HG03354 (cell line): ENCODE results near the gene ITGB3.

Experiments used
- ATAC-seq: cut with Tn5 transposase; IDR thresholded peaks from one replicate; pipeline ENCODE4 v1.9.1; 2021; ENCODE audit warnings: mild to moderate bottlenecking; ENCODE audit not compliant: unreplicated experiment, poor library complexity, severe bottlenecking

The ITGB3 gene

DNA sequence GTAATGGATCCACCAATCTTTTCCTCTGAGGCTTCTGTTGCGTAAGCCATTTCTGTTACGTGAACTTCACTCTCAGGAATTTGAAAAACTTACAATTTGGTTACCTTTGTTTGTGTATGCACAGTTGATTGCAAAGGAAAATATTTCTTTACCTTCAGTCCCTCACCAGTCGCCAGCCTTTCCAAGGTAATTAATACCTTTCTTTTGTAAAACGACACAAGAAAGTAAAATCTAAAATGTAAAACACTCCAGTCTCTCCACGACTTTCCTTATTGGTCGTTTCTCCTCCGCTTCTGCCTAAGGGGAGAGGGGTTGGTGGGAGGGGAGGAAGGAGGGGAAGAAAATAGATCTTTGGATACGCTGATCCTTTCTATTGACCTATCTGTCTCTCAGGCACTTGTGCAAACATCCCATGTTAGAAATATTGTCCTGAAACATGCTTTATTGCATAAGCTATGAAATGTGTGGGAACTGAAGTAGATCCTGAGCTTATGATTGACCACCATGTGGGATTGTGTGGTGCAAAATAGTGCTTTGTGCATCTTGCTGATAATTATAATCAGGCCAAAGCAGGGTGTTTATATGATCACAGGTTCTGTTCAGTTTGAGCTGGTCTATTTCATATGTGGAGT, 37.7 kb downstream of the ITGB3 start:
- no peak for ATAC-seq

DNA sequence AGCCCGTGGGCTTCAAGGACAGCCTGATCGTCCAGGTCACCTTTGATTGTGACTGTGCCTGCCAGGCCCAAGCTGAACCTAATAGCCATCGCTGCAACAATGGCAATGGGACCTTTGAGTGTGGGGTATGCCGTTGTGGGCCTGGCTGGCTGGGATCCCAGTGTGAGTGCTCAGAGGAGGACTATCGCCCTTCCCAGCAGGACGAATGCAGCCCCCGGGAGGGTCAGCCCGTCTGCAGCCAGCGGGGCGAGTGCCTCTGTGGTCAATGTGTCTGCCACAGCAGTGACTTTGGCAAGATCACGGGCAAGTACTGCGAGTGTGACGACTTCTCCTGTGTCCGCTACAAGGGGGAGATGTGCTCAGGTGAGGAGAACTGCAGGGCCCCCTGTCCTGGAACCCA, 38.6 kb downstream of the ITGB3 start:
- no peak for ATAC-seq

DNA sequence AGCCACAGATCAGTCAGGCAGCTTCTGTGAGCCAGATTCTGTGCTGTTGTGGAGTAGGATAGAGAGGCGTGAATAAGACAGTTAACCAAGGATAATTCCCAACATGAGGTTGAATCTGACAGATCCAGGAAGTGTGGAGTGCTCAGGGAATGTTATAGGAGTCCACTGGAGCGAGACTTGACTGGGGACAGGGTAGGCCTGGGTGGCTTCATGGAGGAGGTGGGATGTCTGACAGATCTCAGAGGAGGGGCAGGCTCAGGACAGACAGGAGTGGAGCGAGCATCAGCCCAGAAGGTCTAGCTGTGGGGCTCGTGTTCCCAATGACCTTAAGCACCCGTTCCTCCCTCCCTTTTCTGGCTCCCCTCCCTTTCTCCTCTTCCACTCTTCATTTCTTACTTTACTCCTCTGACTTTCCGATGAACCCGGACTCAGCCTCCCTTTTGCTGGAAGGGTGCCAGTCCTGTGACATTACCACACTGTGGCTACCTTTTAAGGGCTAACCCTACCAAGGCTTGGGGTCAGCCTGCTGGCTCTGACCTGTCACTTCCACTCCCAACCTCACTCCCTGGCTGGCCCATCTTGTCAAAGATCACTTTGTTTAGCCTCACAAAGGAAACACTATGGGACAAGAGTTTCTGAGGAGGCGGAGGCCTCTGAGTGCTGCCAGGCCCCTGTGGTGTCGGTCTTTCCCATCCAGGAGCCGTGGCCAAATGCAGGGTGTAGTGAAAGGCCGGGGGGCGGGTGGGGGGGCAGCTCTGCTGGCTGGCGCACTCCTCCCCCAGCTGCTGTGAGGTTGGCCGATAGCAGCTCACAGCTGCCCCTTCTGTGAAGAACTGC, 41.6 kb downstream of the ITGB3 start:
- no peak for ATAC-seq

DNA sequence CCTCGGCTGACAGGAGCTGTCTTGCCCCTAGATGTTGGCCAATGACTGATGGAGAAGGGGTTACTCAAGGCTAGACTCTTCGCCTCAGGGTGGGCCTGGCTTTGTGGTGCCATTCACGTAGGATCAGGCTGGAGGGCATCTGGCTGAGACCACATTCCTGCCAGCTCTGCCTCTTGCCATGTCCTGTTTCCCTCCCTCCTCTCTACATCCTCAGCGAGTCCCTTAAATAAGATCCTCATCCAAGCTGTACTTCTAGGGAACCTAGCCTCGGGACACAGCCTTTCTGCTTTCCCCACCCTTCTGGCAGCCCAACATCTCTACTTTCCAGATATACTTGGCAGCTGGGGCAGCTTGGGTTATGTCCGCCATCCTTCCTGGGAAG, 42.2 kb downstream of the ITGB3 start:
- no peak for ATAC-seq

DNA sequence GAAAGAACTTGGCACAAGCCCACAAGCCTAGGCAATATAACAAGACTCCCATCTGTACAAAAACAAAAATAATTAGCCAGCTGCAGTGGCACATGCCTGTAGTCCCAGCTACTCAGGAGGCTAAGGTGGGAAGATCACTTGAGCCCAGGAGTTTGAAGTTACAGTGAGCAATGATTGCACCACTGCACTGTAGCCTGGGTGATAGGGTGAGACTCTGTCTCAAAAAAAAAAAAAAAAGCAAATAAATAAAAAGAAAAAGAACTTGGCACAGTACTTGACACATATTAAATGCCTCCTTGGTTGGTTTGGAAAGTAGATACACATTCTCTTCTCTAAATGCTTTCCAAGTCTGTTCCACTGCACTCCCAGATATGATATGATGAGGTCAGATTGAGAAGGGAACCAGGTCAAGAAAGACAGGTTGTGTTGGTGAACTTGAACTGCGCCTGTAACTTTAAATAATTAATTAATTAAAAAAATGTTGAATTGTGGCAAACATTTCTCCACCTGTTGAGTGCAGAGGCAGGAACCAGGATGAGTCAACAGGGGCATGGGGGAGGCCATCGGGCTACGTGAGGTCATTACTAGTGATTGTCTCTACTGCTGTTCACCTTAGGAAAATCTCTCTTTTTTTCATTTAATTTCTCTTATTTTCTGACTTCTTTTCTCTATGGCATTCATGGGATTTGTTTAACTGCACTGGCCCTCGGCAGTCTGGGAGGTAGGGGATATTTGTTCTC, 44.2 kb downstream of the ITGB3 start:
- ATAC-seq = no peak

DNA sequence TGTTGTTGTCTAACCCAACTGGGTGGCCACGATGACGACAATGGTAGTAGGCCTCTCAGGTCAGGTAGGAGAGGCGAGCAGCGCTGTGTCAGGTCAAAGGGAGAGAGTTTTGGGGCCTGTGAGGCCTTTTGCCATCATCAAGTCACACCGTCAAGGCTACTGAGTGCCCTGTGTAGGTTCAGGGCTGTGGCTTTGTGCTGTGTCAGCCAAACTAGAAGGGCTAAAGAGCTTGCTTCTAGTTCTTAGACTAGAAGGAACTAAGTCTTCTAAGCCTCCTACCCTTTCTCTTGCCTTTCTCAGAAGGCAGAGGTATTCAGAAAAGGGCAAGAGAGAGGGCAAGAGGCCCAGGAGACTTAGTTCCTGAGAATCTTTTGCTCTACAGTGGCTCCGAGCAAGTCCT, 45.1 kb downstream of the ITGB3 start:
- ATAC-seq = no peak

DNA sequence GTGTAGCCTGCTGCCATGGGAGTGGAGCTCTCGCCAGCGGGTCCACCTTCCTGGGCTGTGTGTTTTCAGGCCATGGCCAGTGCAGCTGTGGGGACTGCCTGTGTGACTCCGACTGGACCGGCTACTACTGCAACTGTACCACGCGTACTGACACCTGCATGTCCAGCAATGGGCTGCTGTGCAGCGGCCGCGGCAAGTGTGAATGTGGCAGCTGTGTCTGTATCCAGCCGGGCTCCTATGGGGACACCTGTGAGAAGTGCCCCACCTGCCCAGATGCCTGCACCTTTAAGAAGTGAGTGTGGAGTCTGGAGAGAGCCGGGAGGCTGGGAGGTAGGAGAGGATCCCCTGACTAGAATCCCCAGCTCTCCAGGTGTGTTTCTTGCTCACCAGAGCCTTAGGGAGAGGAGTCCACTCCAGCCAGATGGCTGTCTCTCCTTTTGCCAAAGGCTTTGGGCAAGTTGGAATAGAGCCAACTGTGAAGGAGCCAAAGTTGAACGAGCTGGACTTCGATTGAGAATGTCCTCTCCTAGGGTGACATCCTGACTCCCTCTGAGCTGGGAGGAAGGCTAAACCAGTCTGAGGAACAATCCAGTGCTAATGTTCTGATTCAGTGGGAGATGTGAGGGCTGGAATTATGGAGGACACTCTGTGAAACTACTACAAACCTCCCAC, 45.7 kb downstream of the ITGB3 start:
- ATAC-seq = no peak

DNA sequence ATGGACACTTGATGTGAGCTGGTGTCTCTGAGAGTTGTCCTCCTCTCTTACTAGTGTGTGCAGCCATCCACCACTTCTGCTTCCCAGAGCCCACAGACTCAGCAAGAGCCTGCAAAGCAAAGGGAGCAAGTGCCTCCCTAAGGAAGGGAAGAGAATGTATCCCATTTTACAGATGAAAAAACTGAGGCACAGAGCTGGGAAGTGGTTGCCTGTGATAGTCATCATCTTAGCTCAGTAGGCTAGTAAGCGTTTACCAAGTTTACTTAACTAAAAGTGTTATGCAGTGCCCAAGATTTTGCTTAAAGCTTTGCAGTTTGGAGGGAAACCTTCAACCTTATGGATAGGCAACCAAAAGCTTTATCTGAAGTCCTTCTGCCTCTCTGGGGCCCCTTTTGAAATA, 47.1 kb downstream of the ITGB3 start:
- ATAC-seq = no peak

DNA sequence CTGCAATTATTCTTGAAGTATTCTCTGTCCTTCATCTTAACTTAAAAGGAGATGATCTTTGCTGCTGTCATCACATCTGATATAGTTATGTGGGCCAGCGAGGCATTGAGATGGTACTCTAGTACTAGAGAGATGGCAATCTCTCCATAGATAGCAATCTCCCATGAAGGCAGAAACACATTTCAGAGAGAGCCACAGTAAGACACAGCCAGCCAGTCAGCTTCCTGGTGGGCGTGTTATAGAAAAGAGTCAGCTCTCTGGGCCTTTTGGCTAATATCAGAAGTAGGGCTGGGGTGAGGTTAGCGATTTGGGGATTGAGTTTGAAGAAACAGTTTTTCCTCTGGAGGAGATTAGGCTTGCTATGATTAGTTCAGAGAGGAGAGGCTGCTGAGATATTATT, 47.5 kb downstream of the ITGB3 start:
- ATAC-seq = no peak

DNA sequence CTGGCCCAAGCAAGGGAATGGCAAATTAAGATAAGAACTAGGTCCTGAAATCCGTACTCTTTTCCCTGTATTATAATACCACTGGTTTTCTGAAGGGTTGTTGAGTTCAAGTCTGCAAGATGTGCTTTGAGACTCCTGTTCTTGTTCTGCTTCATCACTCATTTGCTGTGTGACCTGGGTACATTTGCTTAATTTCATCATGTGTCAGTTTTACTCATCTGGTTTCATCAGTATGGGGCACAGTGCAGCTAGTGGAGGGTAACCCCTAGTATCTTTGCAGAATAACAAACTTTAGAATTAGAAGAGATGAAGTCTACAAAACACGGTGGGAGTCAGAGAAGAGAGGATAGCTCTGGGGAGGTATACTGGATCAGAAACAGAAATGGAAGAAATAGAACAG, 48.2 kb downstream of the ITGB3 start:
- ATAC-seq = no peak

DNA sequence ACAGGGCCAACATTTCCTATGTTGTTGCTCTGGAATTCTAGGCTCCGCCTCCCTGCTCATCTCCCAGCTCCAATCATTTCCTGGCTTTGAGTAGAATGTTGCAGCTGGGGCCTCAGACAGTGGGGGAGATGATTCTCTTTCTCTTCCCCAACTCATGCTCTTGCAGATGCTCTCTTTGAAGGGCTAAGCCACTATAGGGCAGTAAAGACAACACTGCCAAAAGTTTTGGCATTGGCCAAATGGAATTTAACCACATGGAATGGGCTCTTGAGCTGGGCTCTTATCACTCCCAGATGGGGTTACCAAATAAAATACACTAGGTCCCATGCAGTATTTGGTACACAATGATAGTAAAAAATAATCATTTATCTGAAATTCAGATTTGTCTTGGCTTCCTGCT, 50.6 kb downstream of the ITGB3 start:
- no peak for ATAC-seq

DNA sequence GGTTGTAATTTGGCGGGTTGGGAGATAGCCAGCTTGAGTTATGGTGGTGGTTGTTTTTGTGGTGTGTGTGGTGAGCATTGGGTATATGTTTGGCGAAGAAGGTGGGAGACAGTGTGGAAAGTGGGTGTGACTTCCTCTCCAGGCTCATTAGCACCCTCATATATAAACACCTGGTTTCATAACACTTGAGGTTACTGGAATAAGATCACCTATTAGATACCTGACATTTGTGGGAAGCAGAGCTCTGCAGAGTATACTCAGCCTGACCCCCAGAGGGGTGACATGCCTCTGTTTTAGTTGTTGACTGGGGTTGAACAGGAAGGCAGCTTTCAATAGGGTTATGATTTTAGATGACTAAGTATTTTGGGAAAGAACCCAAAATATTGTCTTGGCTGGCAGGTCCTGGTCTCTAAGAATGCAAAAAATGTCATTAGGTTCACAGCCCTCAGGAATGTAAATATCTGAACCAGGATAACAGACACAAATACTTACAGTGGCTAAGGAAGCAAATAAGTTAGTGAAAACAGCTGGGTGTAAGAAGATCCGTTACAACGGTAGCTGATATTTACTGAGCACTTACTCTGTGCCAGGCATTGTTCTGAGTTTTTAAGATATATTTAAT, 51.8 kb downstream of the ITGB3 start:
- ATAC-seq = no peak

DNA sequence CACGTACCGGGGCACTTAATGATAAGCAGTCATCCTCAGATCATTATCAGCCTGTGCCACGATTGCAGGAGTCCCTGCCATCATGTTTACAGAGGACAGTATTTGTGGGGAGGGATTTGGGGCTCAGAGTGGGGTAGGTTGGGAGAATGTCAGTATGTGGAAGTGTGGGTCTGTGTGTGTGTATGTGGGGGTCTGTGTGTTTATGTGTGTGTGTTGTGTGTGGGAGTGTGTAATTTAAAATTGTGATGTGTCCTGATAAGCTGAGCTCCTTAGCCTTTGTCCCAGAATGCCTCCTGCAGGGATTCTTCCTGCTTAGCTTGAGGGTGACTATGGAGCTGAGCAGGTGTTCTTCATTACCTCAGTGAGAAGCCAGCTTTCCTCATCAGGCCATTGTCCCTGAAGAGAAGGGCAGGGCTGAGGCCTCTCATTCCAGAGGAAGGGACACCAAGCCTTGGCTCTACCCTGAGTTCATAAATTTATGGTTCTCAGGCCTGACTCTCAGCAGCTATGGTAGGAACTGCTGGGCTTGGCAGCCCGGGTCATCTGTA, 56.6 kb downstream of the ITGB3 start:
- ATAC-seq = no peak

DNA sequence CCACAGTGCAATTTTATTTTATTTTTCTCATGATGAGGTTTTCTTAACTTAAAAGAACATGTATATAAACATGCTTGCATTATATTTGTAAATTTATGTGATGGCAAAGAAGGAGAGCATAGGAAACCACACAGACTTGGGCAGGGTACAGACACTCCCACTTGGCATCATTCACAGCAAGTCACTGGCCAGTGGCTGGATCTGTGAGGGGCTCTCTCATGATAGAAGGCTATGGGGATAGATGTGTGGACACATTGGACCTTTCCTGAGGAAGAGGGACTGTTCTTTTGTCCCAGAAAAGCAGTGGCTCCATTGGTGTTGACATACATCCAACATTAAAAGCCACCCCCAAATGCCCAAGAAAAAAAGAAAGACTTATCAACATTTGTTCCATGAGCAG, 57.8 kb downstream of the ITGB3 start:
- ATAC-seq = no peak

DNA sequence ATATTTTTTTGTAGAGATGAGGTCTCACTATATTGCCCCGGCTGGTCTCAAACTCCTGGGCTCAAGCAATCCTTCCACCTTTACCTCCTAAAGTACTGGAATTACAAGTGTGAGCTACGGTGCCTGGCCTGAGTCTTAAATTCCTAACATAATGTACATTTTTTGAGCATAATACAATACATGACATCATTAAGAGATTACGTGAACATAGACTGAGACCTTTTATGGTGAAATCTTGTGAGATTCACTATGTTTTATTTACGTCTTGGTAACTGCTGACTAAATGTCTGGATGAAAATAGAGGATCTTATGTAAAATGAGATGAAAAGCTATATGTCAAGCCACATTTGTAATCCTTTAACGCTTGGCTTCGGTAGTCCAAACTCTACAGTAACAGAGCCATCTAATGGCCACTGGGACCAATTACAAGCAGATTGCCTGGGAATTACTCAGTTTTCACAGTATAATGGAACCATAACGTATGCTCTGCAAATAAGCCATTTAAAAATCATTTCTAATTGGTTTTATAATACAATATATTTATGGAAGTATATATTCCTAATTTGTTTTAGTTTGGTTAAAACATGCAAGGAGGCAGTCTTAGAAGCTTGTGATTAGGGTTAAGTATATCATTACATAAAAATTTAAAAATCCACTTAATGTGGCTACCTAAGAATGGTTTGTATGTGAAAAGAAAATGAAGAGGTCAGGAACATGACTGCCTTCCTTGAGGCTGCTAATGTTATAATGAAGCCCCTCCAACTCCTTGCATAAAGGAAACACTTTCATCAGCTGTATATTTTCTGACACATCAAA, 62.0 kb downstream of the ITGB3 start:
- ATAC-seq = no peak

DNA sequence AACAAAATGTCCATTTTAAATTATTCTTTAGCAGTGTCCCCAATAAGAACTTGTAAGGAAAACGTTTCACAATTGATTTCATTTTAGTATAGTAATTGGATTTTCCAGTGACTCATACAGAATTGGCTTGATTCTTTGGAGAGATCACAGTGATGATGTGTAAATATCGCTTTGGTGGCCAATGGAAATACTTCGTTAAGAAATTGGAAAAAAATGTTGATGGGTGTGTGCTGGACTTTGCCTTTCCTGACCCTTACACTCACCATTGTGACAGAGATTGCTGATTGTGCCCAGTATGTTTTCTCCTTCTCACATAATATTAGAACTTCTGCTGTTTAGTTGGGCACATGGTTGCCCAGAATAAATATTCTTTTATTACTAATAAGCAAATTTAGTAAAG, 62.7 kb downstream of the ITGB3 start:
- ATAC-seq = no peak

DNA sequence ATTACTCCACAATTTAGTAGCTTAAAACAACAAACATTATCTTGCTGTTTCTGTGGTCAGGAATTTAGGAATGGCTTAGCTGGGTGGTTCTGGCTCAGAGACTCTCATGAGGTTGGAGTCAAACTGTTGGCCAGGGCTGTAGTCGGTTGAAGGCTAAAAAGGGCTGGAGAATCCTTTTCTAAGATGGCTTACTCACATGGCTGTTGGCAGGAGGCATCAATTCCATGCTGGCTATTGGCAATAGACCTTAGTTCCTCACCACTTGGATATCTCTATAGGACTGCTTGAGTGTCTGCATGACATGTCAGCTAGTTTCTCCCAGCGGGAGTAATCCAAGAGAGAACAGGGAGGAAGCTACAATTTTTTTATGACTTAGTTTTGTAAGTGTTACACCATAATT, 63.5 kb downstream of the ITGB3 start:
- no peak for ATAC-seq

DNA sequence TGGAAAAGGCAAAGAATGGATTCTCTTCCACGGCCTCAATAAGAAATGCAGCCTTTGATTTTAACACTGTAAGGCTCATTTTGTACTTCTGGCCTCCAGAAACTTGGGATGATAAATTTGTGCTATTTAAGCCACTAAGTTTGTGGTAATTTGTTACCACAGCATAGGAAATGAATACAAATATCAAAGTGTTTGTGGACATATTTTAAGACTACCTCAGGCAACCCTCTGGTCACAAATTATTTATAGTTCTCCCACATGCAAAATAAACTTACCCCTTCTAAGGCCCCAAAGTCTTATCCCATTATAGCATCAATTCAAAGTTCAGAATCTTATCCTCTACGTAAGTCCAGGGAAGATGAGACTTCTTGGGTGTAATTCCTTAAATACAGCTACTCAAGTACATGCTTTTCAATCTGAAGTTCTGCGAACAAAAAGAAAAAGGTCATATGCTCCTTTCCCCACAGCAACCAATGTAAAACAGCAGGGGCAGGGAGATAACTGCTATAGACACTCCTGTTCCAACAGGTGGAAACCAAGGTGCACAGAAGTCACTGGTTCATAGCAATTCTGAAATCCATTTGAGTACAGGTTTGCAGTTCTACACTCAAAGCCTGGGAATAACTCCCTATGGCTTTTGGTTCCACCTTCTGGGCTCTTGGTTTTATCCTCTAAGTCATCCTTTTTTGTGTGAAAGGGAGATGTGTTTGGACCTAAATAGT, 64.7 kb downstream of the ITGB3 start:
- ATAC-seq = no peak
